ENCODE data around the gene DYSF.

DNA sequence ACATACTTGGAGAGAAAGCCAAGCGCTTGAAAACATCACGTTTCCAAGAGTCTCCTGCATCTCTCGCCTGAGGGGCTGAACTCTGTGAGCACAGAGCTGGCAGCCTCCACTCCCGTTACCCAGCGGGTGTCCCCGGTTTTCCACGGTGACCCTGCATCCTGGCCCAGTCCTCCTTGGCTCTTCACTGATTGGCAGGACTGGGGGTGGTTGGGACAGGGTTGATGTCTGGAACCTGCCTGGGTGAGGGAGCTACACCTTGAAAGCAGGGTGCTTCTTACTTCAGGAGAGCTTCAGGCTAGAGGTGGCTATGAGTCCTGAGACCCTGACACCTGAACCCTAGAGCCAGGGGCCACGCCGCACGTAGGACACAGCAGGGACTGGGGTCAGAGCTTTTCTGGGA is 234.1 kb downstream of the DYSF start:
- TF ChIP-seq, protein P1, sequence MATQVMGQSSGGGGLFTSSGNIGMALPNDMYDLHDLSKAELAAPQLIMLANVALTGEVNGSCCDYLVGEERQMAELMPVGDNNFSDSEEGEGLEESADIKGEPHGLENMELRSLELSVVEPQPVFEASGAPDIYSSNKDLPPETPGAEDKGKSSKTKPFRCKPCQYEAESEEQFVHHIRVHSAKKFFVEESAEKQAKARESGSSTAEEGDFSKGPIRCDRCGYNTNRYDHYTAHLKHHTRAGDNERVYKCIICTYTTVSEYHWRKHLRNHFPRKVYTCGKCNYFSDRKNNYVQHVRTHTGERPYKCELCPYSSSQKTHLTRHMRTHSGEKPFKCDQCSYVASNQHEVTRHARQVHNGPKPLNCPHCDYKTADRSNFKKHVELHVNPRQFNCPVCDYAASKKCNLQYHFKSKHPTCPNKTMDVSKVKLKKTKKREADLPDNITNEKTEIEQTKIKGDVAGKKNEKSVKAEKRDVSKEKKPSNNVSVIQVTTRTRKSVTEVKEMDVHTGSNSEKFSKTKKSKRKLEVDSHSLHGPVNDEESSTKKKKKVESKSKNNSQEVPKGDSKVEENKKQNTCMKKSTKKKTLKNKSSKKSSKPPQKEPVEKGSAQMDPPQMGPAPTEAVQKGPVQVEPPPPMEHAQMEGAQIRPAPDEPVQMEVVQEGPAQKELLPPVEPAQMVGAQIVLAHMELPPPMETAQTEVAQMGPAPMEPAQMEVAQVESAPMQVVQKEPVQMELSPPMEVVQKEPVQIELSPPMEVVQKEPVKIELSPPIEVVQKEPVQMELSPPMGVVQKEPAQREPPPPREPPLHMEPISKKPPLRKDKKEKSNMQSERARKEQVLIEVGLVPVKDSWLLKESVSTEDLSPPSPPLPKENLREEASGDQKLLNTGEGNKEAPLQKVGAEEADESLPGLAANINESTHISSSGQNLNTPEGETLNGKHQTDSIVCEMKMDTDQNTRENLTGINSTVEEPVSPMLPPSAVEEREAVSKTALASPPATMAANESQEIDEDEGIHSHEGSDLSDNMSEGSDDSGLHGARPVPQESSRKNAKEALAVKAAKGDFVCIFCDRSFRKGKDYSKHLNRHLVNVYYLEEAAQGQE (IDR thresholded peaks at IDR 0.05; ENCODE audit: insufficient read depth in 1 of 2, low read depth in 2 of 2, low read length in 2 of 2): no peak
- TF ChIP-seq POLR2AphosphoS5 (IDR thresholded peaks at IDR 0.05; ENCODE audit: low read depth, low read length): no peak
- TF ChIP-seq SIN3A (IDR thresholded peaks at IDR 0.05; ENCODE audit: borderline replicate concordance, insufficient read depth, low read length): no peak

All from PFSK-1 (cell line).